GM12872 (cell line): ENCODE results near the gene TFCP2L1.

ENCODE experiments used
- TF ChIP-seq, protein P1 (sequence below): IDR thresholded peaks from 3 replicates; pipeline ENCODE4 v1.5.1; 2011; ENCODE audit warnings: low read depth, mild to moderate bottlenecking, low read length, moderate library complexity; ENCODE audit not compliant: insufficient read depth

TFCP2L1 gene

DNA sequence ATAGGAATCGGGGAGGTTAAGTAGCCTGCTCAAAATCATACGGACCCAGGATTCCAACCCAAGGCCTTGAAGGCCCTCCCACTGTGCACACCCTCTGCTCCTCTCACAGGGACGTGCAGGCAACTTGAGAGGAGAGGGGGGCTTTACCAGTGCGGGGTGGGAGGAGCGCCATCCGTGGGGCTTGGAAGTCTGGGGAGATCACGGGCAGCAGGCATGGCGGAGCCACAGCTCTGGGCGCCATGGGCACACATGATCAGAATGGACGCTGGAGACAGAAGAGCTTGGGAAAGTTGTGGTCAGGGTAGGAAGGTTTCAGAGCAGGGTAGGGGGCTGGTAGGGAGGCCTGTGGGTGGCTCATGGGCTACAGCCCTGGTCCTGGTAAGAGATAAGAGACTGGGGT, 70.7 kb downstream of the TFCP2L1 start:
- TF ChIP-seq, protein P1, sequence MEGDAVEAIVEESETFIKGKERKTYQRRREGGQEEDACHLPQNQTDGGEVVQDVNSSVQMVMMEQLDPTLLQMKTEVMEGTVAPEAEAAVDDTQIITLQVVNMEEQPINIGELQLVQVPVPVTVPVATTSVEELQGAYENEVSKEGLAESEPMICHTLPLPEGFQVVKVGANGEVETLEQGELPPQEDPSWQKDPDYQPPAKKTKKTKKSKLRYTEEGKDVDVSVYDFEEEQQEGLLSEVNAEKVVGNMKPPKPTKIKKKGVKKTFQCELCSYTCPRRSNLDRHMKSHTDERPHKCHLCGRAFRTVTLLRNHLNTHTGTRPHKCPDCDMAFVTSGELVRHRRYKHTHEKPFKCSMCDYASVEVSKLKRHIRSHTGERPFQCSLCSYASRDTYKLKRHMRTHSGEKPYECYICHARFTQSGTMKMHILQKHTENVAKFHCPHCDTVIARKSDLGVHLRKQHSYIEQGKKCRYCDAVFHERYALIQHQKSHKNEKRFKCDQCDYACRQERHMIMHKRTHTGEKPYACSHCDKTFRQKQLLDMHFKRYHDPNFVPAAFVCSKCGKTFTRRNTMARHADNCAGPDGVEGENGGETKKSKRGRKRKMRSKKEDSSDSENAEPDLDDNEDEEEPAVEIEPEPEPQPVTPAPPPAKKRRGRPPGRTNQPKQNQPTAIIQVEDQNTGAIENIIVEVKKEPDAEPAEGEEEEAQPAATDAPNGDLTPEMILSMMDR: no peak

DNA sequence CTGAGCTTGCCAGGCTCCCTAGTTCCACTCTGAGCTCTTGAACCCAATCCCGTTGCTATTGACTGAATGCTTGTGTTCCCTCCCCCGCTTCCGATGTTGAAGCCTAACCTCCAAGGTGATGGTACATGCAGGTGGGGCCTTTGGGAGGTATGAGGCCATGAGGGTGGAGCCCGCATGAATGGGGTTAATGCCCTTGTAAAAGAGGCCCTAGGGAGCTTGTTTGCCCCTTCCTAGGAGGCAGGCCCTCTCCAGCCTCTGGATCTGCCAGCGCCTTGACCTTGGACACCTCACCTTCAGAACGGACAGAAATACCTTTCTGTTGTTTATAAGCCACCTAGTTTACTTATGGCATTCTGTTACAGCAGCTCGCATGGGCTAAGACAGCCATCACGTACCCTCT, 71.6 kb downstream of the TFCP2L1 start:
- TF ChIP-seq, protein P1: no peak

DNA sequence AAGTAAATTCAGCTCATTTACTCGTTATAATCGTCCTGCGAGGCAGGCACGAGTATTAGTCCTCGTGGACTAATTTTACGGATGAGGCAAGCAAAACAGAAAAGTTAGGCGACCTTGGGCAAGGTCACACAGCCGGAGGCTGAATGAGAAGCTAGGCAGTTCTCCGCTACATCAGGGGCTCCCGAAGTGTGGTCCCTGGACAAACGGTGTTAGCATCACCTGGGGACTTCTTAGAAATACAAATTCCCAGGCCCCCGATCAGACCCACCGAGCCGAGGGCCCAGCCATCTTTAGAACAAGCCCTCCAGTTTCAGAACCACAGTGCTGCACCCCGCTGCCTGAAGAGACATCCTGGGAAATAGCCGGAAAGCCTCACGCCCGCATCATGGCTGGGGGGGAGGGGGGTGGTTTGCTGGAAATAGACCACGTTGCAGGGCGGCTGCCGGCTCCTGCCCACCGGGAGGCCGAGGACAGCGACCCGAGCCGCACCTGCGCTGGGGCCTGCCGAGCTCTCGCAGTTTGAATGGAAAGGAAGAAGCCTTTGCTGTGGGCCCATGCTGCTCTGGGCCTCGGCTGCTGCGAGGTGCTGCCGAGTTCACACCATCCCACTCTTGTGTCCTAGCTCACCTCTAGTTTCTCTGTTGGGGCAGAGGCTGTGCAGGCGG, 72.2 kb downstream of the TFCP2L1 start:
- TF ChIP-seq, protein P1: no peak

DNA sequence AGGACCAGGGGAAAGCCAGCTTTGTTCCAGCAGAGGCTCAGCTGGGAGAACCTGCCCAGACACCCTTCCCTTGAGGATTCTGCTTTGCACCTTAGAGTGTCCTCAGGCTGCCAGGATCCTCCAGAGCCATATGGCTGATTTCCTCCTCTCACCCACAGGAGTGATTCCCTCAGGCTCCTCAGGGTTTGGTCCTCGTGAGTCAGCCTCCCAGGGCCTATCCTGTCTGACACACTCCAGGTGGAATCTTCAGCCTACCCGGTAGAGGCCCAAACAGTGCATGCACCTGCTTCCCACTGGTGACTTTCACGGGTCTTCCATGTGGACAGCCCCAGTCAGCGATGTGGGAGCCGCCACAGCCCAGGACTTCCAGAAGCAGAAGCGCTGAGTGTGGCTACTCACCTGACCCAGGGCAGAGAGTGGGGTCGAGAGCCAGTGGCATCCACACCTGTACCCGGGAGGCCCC, 73.3 kb downstream of the TFCP2L1 start:
- TF ChIP-seq, protein P1: no peak

DNA sequence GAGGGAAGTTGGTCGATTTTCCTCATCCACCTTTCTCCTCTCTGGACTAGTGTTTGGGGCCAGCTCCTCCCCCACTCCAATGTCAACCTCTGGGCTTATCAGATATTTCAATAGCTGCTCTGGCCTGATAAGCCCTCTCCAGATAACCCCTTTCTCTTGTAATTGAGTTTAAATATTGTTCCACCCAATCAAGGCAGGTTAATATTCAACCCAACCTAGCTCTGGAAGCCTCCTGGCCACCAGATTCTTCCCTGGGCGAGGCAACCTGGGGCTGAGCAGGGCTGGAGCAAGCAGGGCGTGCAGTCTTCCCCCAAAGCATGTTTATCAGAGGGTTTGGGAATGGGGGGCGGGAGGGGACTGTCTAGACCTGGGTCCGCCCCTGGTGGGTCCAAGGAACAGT, 73.8 kb downstream of the TFCP2L1 start:
- TF ChIP-seq, protein P1: no peak

DNA sequence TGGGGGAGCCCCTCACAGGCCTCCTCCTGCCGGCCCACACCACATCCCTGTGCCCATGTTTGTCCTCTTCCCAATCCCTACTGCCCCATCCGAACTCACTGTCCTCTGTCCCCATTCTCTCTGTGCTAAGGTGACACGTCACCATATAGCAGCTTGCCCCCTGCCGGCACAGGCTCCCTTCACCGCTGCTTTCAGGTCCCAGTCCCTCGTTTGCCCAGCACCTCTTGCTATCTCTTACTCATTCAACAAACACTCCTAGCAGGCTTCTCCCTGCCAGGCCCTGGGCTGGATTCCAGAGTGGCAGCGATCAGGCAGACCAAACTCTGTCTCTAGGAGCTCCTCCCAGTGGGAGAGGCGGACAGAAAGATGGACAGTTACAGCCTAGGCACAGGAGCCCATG, 74.3 kb downstream of the TFCP2L1 start:
- TF ChIP-seq, protein P1: no peak

DNA sequence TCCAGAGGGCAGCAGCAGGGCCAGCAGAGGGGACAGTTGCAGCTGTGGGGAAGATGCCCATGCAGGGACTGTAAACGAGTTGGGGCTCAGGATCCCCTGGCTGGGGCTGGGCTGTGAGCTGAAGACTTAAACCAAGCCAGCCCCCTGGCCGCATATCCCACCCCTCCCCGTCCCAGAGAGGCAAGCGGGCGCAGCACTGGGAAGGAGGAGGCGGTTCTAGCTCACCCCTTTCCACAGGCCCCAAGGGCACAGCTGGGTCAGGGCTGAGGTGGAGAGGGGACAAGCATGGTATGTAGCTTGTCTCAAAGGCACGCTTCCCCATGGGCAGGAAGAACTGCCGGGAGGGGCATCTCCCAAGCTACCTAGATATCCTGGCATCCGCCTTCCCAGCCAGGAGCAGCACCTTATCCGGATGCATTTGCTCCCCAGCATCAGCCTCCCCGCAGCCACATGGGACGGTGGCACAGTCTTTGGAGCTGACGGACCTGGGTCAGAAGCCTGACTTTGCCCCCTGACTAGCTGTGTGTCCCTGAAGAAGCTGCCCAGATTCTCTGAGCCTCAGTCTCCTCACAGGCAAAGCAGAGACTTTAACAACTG, 75.9 kb downstream of the TFCP2L1 start:
- TF ChIP-seq, protein P1: no peak
